ENCODE data around the gene NBL1.

- no peak for TF ChIP-seq CEBPB (IDR thresholded peaks at IDR 0.05; ENCODE audit: borderline replicate concordance in 1 of 2, low read depth in 2 of 2, low read length in 2 of 2)
- no peak for TF ChIP-seq YY1 (IDR thresholded peaks at IDR 0.05; ENCODE audit: low read depth, low read length)
- TF ChIP-seq POLR2AphosphoS2 (IDR thresholded peaks at IDR 0.05; ENCODE audit: low read depth, low read length), result no peak
- no peak for TF ChIP-seq SUZ12 (IDR thresholded peaks at IDR 0.05; ENCODE audit: unreplicated experiment)
- TF ChIP-seq POLR2A (IDR thresholded peaks at IDR 0.05; ENCODE audit: low read depth, low read length), result no peak
- TF ChIP-seq POLR2AphosphoS5 (IDR thresholded peaks at IDR 0.05; ENCODE audit: low read length), result no peak
- TF ChIP-seq MTA2 (IDR thresholded peaks at IDR 0.05; ENCODE audit: low read depth), result no peak
- TF ChIP-seq CTCF (IDR thresholded peaks at IDR 0.05 in 2 of 3, conservative IDR thresholded peaks at IDR 0.05 in 1 of 3; ENCODE audit: control insufficient read depth in 2 of 3, extremely low read depth in 1 of 3, insufficient read depth in 1 of 3, low read depth in 3 of 3, low read length in 3 of 3), result no peak
- TF ChIP-seq RFX5 (IDR thresholded peaks at IDR 0.05; ENCODE audit: low read depth, low read length), result no peak
- no peak for TF ChIP-seq MXI1 (IDR thresholded peaks at IDR 0.05; ENCODE audit: low read depth, low read length)
Measured at GRCh38 chr1:19676438-19676922, 32.4 kb downstream of the NBL1 start.

Data from GM12878 (cell line).